ENCODE results near the gene ETV5.

ETV5 gene

DNA sequence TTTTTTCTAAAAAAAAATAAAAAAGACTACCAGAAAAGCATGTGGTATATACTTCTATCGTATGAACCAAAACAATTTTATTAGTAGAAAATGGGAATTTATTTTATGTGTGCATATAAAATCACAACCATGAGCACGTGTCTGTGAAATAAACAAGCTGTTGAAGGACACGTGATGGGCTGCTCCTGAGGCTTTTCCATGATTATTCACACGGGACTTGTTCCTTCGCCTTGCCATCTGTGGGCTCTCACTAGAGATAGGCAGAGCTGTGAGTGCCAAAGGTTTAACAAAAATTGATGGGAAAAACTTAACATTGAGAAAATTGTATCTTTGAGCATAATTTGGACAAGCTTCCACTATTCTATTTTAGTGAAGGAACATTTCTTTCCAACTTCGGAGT, 12.4 kb upstream of the ETV5 start:
- Histone ChIP-seq H3K4me2 (ENCODE audit: low read depth, low read length, poor library complexity, severe bottlenecking) (no peak overlapping the region), H3K9ac (ENCODE audit: low read length) (no peak overlapping the region), H2AFZ (ENCODE audit: low read depth, low read length, severe bottlenecking) (no peak overlapping the region), H3K36me3 (ENCODE audit: low read length) (no peaks in the 10 kb centered on the region), H3K4me3 (ENCODE audit: insufficient read depth, low read length, poor library complexity, severe bottlenecking) (no peak overlapping the region), H3K9me2 (replicated peaks; ENCODE audit: insufficient read depth, low read length) (no peaks in the 10 kb centered on the region), H3K27ac (ENCODE audit: low read depth, low read length) (no peak overlapping the region), H3K9me3 (ENCODE audit: insufficient read depth, low read length) (no peaks in the 10 kb centered on the region), H3K27me3 (ENCODE audit: low read length) (no peaks in the 10 kb centered on the region), H3F3A (ENCODE audit: insufficient read depth) (no peaks in the 10 kb centered on the region), H4K20me1 (ENCODE audit: low read depth, low read length) (no peaks in the 10 kb centered on the region), H3K79me2 (ENCODE audit: insufficient read depth, low read length) (no peaks in the 10 kb centered on the region)
- TF ChIP-seq, protein P1, sequence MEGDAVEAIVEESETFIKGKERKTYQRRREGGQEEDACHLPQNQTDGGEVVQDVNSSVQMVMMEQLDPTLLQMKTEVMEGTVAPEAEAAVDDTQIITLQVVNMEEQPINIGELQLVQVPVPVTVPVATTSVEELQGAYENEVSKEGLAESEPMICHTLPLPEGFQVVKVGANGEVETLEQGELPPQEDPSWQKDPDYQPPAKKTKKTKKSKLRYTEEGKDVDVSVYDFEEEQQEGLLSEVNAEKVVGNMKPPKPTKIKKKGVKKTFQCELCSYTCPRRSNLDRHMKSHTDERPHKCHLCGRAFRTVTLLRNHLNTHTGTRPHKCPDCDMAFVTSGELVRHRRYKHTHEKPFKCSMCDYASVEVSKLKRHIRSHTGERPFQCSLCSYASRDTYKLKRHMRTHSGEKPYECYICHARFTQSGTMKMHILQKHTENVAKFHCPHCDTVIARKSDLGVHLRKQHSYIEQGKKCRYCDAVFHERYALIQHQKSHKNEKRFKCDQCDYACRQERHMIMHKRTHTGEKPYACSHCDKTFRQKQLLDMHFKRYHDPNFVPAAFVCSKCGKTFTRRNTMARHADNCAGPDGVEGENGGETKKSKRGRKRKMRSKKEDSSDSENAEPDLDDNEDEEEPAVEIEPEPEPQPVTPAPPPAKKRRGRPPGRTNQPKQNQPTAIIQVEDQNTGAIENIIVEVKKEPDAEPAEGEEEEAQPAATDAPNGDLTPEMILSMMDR (IDR thresholded peaks at IDR 0.05; ENCODE audit: insufficient read depth, low read length, poor library complexity, severe bottlenecking) = no peak
- TF ChIP-seq EZH2phosphoT487 (conservative IDR thresholded peaks at IDR 0.05; ENCODE audit: low read length) = no peak

DNA sequence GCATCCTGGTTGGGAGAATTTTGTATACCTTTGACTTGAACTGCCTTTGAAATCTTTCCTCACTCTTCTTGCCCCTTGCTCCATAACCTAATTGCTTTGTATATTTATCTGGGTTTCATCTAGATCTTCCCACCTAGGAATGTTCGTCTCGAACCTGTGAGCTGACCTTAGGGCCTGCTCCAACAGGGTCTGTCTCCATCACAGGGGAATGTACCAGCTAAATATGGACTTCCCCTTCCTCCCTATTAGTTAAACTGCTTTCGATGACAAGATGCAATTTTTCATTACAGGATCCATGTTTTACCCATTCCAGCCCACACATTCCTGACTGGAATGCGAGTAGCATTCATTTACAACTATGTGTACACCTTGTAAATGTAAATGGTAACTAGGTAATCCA, 10.6 kb upstream of the ETV5 start:
- H3K36me3 ChIP-seq (ENCODE audit: low read length) = no peaks in the 10 kb centered on the region
- no peaks in the 10 kb centered on the region for H3K9me3 ChIP-seq (ENCODE audit: insufficient read depth, low read length)
- no peak overlapping the region for H3K4me3 ChIP-seq (ENCODE audit: insufficient read depth, low read length, poor library complexity, severe bottlenecking)
- H3F3A ChIP-seq (ENCODE audit: insufficient read depth) = no peaks in the 10 kb centered on the region
- no peak overlapping the region for H3K4me2 ChIP-seq (ENCODE audit: low read depth, low read length, poor library complexity, severe bottlenecking)
- no peak overlapping the region for H3K27ac ChIP-seq (ENCODE audit: low read depth, low read length)
- TF ChIP-seq, protein P1 (IDR thresholded peaks at IDR 0.05; ENCODE audit: insufficient read depth, low read length, poor library complexity, severe bottlenecking) = no peak
- no peak for TF ChIP-seq EZH2phosphoT487 (conservative IDR thresholded peaks at IDR 0.05; ENCODE audit: low read length)
- H3K9me2 ChIP-seq (replicated peaks; ENCODE audit: insufficient read depth, low read length) = no peaks in the 10 kb centered on the region
- H3K27me3 ChIP-seq (ENCODE audit: low read length) = no peaks in the 10 kb centered on the region
- no peak overlapping the region for H3K9ac ChIP-seq (ENCODE audit: low read length)
- no peaks in the 10 kb centered on the region for H3K79me2 ChIP-seq (ENCODE audit: insufficient read depth, low read length)
- no peaks in the 10 kb centered on the region for H4K20me1 ChIP-seq (ENCODE audit: low read depth, low read length)
- H2AFZ ChIP-seq (ENCODE audit: low read depth, low read length, severe bottlenecking) = no peak overlapping the region

DNA sequence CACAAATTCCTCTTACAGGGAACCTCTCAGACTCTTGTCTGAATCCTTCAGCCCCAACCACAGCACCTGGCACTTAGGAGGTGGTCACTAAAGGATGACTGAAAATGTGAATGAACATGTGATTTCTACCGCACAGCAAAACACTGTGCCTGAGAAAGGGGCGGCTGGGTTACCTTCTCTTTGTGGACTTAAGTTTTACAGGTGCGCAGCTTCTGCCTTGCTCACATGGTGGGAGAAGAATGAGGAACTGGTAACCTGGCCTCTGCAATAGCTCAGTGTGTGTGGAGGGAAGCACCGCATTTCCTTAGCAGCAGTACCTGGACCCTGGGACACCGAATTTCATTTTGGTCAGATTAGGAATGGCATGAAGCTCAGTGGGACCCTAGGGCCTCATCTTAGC, 9.8 kb upstream of the ETV5 start:
- no peaks in the 10 kb centered on the region for H3K9me3 ChIP-seq (ENCODE audit: insufficient read depth, low read length)
- no peaks in the 10 kb centered on the region for H3K27me3 ChIP-seq (ENCODE audit: low read length)
- no peak overlapping the region for H3K4me2 ChIP-seq (ENCODE audit: low read depth, low read length, poor library complexity, severe bottlenecking)
- no peaks in the 10 kb centered on the region for H4K20me1 ChIP-seq (ENCODE audit: low read depth, low read length)
- H3K9ac ChIP-seq (ENCODE audit: low read length) = no peak overlapping the region
- no peak overlapping the region for H3K27ac ChIP-seq (ENCODE audit: low read depth, low read length)
- H3K4me3 ChIP-seq (ENCODE audit: insufficient read depth, low read length, poor library complexity, severe bottlenecking) = no peak overlapping the region
- H3K79me2 ChIP-seq (ENCODE audit: insufficient read depth, low read length) = no peaks in the 10 kb centered on the region
- no peaks in the 10 kb centered on the region for H3K9me2 ChIP-seq (replicated peaks; ENCODE audit: insufficient read depth, low read length)
- TF ChIP-seq EZH2phosphoT487 (conservative IDR thresholded peaks at IDR 0.05; ENCODE audit: low read length) = no peak
- TF ChIP-seq, protein P1 (IDR thresholded peaks at IDR 0.05; ENCODE audit: insufficient read depth, low read length, poor library complexity, severe bottlenecking) = no peak
- H3K36me3 ChIP-seq (ENCODE audit: low read length) = no peaks in the 10 kb centered on the region
- no peak overlapping the region for H2AFZ ChIP-seq (ENCODE audit: low read depth, low read length, severe bottlenecking)
- no peaks in the 10 kb centered on the region for H3F3A ChIP-seq (ENCODE audit: insufficient read depth)

Measured in SU-DHL-6 (cell line).